Measurements from ENCODE around the gene MACROD1.

Gene MACROD1

DNA sequence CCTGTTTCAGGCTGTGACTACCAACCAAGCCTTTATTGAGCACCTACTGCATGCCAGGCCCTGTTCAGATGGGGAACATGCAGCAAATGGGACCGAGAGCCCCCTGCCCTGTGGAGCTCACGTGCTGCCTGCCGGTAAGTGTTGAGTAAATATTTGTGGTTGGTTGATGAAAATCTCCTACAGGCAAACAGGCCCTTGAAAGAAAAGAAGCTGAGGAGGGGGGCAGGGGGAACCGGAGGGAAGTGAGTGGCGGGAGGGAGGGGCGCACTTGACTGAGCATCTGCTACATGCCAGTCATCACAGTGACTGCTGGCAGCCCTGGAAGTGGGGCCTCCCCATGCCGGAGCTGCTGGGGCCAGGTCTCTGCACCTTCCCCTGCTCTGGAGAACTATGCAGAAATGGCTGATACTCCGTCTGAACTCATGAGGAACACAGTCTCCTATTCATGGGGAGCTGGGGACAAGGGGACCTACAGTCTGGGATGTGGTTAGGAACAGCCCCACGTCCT, 34.2 kb downstream of the MACROD1 start:
- no peak for DNase-seq (ENCODE audit: low spot score)

- no peak for DNase-seq (ENCODE audit: low spot score)
Observed at GRCh38 chr11:64130618-64131017, 35.3 kb downstream of the MACROD1 start.

GRCh38 chr11:64129403-64129802, 36.5 kb downstream of the MACROD1 start:
- DNase-seq (ENCODE audit: low spot score): no peak

DNA sequence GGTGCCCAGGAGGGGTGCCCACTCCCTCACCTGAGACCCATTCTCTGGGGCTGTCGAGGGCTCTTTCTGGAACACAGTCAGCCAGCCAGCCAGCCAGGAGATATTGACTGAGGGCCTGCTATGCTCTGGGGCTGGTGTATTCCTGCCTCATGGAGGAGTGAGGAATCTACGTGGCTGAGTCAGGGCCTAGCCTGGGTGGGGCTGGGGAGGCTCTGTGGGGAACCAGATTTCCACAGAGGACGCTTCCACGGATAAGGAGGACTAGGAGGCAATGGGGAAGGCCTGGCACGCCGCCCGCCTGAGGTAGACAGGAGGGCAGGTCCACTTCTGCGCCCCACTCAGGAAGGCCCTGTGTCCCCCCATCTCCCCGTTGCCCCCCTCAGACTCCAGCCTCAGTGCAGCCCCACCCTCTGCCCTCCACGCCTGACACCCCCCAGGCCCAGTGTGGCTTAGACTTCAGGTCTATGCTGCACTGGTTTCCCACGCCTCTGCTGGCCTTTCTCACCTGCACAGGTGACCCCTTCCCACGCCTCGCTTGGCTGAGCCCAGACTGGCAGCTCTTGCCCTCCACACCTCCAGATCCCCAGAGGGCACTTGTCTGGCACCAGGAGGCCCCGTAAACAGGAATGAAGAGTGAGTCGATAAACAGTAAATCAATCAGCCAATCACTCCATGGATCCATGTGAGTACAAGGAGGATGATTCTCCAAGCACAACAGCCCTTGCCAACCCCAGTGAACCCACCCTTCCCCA, 37.5 kb downstream of the MACROD1 start:
- DNase-seq (ENCODE audit: low spot score): no peak

- DNase-seq (ENCODE audit: low spot score): no peak
Observed at GRCh38 chr11:64127267-64128072, 38.4 kb downstream of the MACROD1 start.

DNA sequence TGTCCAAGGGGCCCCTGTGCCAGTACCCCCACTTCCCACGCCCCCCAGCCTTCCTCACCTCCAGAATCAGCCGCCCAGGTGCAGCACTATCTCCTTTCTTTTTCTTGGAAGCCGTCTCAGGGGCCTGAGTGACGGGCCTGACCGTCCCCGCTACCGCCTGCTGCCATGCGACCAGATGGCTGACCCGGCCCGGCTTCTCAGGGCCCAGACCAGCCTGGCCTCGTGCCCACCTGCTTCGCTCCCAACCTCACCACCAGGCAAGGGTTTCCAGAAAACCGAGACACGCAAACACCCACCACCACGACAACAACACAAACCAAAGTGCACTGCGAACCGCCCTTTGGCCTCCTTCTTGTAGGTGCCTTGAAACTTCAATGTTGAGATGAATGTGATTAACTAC, 39.1 kb downstream of the MACROD1 start:
- DNase-seq (ENCODE audit: low spot score): no peak

DNA sequence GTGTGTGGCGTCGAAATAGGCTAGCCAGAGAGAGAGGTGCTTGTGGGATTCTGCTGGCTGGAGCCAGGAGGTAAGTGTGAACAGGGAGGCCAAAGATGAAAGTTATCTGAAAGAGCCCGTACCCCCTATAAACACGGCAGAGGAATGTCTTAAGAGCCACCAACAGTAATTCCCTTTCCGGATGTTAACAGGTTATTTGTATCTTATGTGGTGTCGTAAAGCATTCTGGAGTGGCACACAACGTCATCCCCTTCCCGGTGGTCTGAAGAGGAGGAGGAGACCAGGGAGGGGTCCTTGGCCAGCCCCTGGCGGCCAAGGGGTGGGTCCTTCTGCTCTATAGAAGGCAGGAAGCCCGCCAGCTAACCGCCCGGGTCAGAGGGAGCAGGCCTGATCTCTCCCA, 39.5 kb downstream of the MACROD1 start:
- DNase-seq (ENCODE audit: low spot score): no peak

- no peak for DNase-seq (ENCODE audit: low spot score)
Observed at GRCh38 chr11:64125676-64126075, 40.2 kb downstream of the MACROD1 start.

DNA sequence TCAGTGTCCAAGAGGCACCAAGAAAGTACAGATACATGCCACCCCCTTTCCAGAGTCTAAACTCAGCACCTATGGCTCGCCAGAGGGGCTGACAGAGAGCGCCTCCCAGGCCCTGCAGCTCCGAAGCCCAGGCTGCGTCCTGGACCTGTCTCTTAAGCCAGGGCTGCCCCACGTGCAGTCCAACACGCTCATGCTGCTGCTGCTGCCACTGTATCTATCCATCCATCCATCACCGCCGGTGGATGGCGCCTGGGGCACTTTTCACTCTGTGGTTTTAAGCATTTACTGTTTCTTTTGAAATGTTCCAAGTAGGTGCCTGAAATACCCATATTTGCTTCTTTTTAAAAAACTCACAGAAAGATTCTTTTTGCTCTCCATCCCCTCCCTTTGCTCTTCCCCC, 41.8 kb downstream of the MACROD1 start:
- DNase-seq (ENCODE audit: low spot score): no peak

DNA sequence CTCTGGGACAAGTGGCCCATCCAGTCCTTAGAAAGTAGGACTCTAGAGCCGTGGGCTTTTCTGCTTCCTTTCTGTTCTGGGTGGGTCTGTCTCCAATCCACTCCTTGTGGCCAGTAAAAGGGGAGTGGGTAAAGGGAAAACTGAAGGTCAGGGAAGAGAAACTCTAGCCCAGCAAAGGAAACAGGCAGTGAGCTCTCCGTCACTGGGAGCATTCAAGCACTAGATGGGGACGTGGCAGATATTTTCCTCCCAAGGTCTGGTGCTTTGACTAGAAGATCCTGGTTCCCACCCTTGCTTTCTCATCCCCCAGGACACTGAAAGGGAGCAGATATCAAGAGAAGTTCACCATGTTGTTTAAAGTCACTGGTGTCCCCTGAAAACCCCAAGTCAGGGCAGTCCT, 42.2 kb downstream of the MACROD1 start:
- no peak for DNase-seq (ENCODE audit: low spot score)

GRCh38 chr11:64122411-64123410, 43.2 kb downstream of the MACROD1 start:
- DNase-seq (ENCODE audit: low spot score): no peak

- DNase-seq (ENCODE audit: low spot score): no peak
Observed at GRCh38 chr11:64121663-64122410, 44.1 kb downstream of the MACROD1 start.

DNA sequence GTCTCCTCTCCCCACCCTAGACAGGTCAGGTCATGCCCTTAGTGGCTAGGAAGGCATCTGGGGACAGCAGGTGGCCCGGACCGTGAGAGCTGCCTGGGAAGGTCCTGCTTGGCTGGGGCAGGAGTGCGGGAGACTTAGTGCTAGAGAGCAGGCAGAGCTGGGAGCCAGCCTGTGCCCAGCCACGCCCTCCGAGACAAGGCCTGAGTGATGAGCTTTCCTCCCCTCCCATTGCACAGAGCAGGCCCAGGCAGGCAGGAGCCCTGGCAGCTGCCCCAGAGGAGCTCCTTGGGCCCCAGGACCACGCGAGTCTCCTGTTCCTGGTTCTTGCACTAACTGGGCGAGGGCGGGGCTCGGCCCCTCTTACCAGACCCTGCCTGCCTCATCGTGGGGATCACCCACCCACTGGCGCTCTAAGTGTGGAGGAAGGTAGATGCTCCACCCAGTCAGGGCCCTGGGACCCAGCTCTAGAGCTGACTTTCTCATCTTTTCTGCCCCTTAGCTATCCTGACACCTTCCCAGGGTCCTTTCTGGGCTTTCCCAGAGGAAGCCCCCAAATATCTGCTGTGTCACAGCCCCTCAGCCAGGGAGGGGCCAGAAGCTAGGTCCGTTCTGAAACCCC, 44.9 kb downstream of the MACROD1 start:
- no peak for DNase-seq (ENCODE audit: low spot score)

GRCh38 chr11:64119700-64120099, 46.2 kb downstream of the MACROD1 start:
- no peak for DNase-seq (ENCODE audit: low spot score)

GRCh38 chr11:64118876-64119665, 46.8 kb downstream of the MACROD1 start:
- DNase-seq (ENCODE audit: low spot score): no peak

DNA sequence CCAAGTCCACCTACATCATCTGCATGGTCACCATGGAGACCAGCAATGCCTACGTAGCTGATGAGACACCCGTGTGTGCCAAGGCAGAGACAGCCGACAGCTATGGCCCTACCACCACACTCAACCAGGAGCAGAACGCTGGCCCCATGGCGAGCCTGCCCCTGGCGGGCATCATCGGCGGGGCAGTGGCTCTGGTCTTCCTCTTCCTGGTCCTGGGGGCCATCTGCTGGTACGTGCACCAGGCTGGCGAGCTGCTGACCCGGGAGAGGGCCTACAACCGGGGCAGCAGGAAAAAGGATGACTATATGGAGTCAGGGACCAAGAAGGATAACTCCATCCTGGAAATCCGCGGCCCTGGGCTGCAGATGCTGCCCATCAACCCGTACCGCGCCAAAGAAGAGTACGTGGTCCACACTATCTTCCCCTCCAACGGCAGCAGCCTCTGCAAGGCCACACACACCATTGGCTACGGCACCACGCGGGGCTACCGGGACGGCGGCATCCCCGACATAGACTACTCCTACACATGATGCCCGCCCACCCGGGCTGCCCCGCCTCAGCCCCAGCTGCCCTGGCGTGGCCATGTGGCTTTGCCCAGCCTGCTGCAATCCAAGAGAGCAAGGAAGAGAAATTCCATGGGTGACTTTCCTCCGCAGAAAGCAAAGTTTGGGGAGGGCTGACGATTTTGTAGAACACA, 48.0 kb downstream of the MACROD1 start:
- peak; percentile 62 for DNase-seq (ENCODE audit: low spot score)

DNA sequence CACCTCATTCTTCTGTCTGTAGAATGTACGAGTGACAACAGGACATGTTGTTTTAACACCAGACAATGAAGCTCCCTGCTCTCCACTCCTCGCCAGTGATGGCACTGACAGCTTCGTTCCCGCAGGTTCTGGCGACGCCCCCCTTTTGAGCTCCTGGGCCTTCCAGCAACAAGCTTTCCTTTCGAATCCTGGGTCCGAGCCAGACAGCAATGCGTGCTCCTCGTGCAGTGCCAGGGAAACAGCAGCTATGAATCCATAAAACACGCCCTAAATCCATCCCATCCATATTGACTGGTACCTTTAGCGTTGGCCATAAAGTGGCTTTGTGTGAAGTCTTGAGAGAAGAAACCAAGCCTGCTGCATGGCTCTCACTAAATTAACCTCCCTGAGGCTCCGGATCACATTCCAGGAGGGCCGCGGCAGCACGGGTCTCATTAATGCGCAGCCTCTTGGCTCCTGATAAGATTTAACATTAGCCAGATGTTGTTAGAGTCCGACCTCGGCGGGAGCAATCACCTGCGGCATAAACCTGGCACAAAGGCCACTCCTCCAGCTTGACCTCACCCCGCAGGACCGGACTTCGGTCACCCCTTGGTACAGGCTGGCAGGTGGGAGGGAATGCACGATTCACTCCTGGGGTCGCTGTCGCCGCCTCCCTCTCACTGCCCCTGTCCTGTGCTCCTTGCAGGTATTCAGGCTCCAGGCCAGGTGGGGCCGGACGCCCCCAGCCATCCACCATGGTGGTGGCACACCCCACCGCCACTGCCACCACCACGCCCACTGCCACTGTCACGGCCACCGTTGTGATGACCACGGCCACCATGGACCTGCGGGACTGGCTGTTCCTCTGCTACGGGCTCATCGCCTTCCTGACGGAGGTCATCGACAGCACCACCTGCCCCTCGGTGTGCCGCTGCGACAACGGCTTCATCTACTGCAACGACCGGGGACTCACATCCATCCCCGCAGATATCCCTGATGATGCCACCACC, 50.1 kb downstream of the MACROD1 start:
- DNase-seq (ENCODE audit: low spot score): no peak

DNA sequence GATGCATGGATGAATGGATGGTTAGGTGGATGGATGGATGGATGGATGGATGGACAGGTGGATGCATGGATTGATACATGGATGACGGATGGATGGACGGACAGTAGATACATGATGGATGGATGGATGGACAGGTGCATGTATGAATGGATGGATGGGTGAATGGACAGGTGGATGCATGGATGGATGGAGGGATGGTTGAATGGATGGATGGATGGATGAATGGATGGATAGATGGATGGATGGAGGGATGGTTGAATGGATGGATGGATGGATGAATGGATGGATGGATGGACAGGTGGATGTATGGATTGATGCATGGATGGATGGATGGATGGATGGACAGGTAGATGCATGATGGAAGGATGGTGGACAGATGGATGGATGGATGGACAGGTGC, 51.7 kb downstream of the MACROD1 start:
- no peak for DNase-seq (ENCODE audit: low spot score)

Data from globus pallidus (tissue), 1 donor.